ENCODE measurements around the gene MTREX.

GRCh38 chr5:55427157-55427556 is 119.4 kb downstream of the MTREX start:
- TF ChIP-seq EGR1 (IDR thresholded peaks at IDR 0.05) (no peak), MAX (IDR thresholded peaks at IDR 0.05) (no peak), FOXM1 (IDR thresholded peaks at IDR 0.05; ENCODE audit: borderline replicate concordance, low read depth) (no peak), EP300 (IDR thresholded peaks at IDR 0.05; ENCODE audit: borderline replicate concordance) (no peak), CEBPB (IDR thresholded peaks at IDR 0.05) (no peak), CREB1 (IDR thresholded peaks at IDR 0.05; ENCODE audit: low read depth) (no peak), RAD21 (IDR thresholded peaks at IDR 0.05; ENCODE audit: low read depth) (no peak), YY1 (IDR thresholded peaks at IDR 0.05; ENCODE audit: low read depth) (no peak), NFIC (IDR thresholded peaks at IDR 0.05) (no peak), ZBTB7A (IDR thresholded peaks at IDR 0.05; ENCODE audit: low read depth) (no peak), USF1 (IDR thresholded peaks at IDR 0.05) (no peak)
